GM21619 (cell line): ENCODE results near the gene TUBA3C.

Source experiments
- ATAC-seq: cut with Tn5 transposase; IDR thresholded peaks from one replicate; pipeline ENCODE4 v1.9.1; 2021; ENCODE audit not compliant: unreplicated experiment

The TUBA3C gene

GRCh38 chr13:19169496-19169895, 12.1 kb downstream of the TUBA3C start:
- ATAC-seq, result no peak

- ATAC-seq, result no peak
Observed at GRCh38 chr13:19161308-19161707, 20.3 kb downstream of the TUBA3C start.

- ATAC-seq, result no peak
Observed at GRCh38 chr13:19159761-19160420, 21.7 kb downstream of the TUBA3C start.

GRCh38 chr13:19159181-19159580, 22.4 kb downstream of the TUBA3C start:
- no peak for ATAC-seq

GRCh38 chr13:19158526-19159174, 23.0 kb downstream of the TUBA3C start:
- ATAC-seq, result no peak

GRCh38 chr13:19158006-19158405, 23.6 kb downstream of the TUBA3C start:
- no peak for ATAC-seq

- no peak for ATAC-seq
Observed at GRCh38 chr13:19157461-19157860, 24.2 kb downstream of the TUBA3C start.

- no peak for ATAC-seq
Observed at GRCh38 chr13:19156013-19156825, 25.4 kb downstream of the TUBA3C start.

GRCh38 chr13:19155321-19155861, 26.2 kb downstream of the TUBA3C start:
- ATAC-seq, result no peak

- ATAC-seq, result no peak
Observed at GRCh38 chr13:19154843-19155242, 26.8 kb downstream of the TUBA3C start.

- ATAC-seq, result no peak
Observed at GRCh38 chr13:19153782-19154450, 27.7 kb downstream of the TUBA3C start.

GRCh38 chr13:19152403-19152802, 29.2 kb downstream of the TUBA3C start:
- ATAC-seq, result no peak

- ATAC-seq, result no peak
Observed at GRCh38 chr13:19151581-19152263, 29.9 kb downstream of the TUBA3C start.

- ATAC-seq, result no peak
Observed at GRCh38 chr13:19150712-19151228, 30.9 kb downstream of the TUBA3C start.

GRCh38 chr13:19150226-19150625, 31.4 kb downstream of the TUBA3C start:
- no peak for ATAC-seq

- ATAC-seq, result no peak
Observed at GRCh38 chr13:19148561-19148960, 33.1 kb downstream of the TUBA3C start.
